Central memory CD4-positive, alpha-beta T cell (primary cell): ENCODE measurements around the gene TMEM63C.

Experiments used
- DNase-seq: peaks from one replicate; pipeline ENCODE4 v3.0.0; 2022
- total RNA-seq, 3 experiments: gene quantifications; one replicate each; lab custom pipeline; 2026; lab: John Stamatoyannopoulos, UW

TMEM63C gene
- total RNA-seq: 0.18 to 0.60 (median 0.39) reads per million in 3 experiments

GRCh38 chr14:77181603-77182437, at the start of gene TMEM63C:
Gene TMEM63C (plus strand): TSS chr14:77181798. CDS start chr14:77218814, 37,016 bp downstream.
- peak; percentile 45 for DNase-seq

- DNase-seq: no peak
Observed at GRCh38 chr14:77131871-77132486, 49.6 kb upstream of the TMEM63C start.

- peak; percentile 55 for DNase-seq
Observed at GRCh38 chr14:77133720-77134338, 47.8 kb upstream of the TMEM63C start.

- no peak for DNase-seq
Observed at GRCh38 chr14:77139022-77139421, 42.6 kb upstream of the TMEM63C start.

- peak; percentile 15 for DNase-seq
Observed at GRCh38 chr14:77139540-77140358, 41.8 kb upstream of the TMEM63C start.

GRCh38 chr14:77140359-77141213, 41.0 kb upstream of the TMEM63C start:
- DNase-seq: no peak

GRCh38 chr14:77141214-77142004, 40.2 kb upstream of the TMEM63C start, which contains the start of gene ZDHHC22:
Gene ZDHHC22 (minus strand): TSS chr14:77141791. CDS start chr14:77139738, 2,053 bp downstream.
- no peak for DNase-seq

- no peak for DNase-seq
Observed at GRCh38 chr14:77142005-77142800, 39.4 kb upstream of the TMEM63C start.

- no peak for DNase-seq
Observed at GRCh38 chr14:77143071-77143470, 38.5 kb upstream of the TMEM63C start.

GRCh38 chr14:77144412-77145115, 37.0 kb upstream of the TMEM63C start:
- no peak for DNase-seq

GRCh38 chr14:77145975-77146740, 35.4 kb upstream of the TMEM63C start:
- no peak for DNase-seq

GRCh38 chr14:77148510-77149231, 32.9 kb upstream of the TMEM63C start:
- DNase-seq: no peak

- no peak for DNase-seq
Observed at GRCh38 chr14:77151245-77151644, 30.4 kb upstream of the TMEM63C start.

GRCh38 chr14:77151918-77152588, 29.5 kb upstream of the TMEM63C start:
- DNase-seq: peak; percentile 10

- no peak for DNase-seq
Observed at GRCh38 chr14:77153802-77154201, 27.8 kb upstream of the TMEM63C start.

- no peak for DNase-seq
Observed at GRCh38 chr14:77154421-77154820, 27.2 kb upstream of the TMEM63C start.

GRCh38 chr14:77155083-77155482, 26.5 kb upstream of the TMEM63C start:
- no peak for DNase-seq
